GM18873 (cell line): ENCODE data around the gene KLHL35.

Experiments
- ATAC-seq: cut with Tn5 transposase; IDR thresholded peaks from one replicate; pipeline ENCODE4 v1.9.1; 2021; ENCODE audit warnings: mild to moderate bottlenecking, moderate library complexity, moderate number of reproducible peaks; ENCODE audit not compliant: unreplicated experiment, low FRiP score

KLHL35 gene

DNA sequence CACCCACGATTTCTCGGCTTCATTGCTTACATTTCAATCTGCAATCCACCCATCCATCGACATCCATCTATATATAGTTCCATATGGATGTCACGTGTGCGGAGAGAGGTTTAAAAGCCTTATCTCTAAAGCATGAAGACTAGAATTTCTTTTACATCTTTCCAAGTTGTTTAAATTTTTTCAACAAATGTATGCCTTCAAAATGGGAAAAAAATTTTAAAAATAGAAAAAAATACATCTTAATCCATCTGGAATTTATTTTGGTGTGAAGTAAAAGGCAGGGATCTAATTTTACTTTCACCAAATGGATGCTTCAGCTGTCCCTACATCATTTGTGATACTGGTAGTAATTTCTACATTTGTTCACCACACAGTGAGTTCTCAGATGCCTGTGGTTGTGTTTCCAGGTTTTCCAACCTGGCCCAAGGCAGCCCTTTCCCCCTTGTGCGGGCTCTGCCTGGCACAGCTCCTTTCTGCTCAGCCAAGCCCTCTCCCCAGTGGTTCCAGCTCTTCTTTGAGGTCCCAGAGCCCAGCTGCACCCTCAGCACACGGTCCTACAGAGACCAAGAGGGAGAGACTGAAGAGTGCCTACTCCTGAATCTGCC is 37.6 kb upstream of the KLHL35 start:
- ATAC-seq, result no peak

GRCh38 chr11:75469785-75470405 is 36.9 kb upstream of the KLHL35 start:
- no peak for ATAC-seq

DNA sequence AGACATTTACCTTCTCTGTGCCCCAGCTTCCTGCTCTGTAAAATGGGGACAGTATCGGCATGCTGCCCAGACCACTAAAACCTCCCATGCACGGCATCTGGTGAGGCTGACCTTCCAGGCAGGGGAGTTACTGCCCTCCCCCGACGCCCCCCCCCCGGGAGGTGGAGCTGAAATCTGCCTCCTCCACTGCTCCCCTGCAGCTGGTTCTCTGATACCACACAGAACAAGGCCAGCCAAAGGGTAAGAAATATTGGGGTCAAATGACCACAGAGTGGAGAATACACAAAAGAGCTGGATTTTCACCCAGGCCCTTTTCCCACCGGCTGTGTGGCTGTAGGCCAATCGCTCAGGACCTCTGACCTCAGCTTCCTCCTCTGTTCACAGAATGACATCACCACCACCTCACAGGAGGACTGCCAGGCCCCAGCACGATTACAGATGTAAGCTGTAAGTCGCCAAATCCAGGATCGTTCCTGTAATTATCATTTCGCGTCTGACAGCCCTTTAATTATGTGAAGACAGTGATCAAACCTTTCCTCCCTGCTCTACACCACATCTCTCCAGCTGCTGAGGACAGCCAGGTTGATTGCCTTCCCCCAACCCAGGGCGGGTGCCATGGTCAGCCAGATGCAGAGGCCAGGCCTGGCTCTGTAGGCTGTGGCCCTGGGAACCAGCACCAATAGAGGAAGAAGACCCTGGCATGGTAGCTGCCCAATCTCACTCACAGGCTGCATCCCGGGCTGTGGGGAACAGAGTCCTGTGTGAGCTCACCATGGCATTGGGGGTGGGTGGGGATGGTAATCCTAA is 35.7 kb upstream of the KLHL35 start:
- no peak for ATAC-seq

DNA sequence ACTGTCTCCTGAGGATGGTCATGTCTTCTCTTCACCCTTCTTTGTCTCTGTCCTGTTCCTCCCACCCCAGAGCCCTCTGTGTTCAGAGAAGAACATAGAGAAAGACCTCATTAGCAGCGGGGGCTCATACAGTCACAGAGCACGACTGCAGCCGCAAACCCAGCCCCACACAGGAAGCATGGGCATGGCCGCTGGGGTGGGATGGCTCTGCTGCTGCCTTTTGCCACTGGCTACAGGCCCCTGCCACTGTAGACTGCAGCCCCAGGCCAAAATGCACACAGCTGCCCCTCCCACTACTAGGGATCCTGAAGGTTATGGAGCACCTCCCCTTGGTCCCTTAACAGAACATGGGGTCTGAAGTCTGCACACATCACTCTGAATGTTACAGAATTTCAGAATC is 34.9 kb upstream of the KLHL35 start:
- ATAC-seq, result no peak

DNA sequence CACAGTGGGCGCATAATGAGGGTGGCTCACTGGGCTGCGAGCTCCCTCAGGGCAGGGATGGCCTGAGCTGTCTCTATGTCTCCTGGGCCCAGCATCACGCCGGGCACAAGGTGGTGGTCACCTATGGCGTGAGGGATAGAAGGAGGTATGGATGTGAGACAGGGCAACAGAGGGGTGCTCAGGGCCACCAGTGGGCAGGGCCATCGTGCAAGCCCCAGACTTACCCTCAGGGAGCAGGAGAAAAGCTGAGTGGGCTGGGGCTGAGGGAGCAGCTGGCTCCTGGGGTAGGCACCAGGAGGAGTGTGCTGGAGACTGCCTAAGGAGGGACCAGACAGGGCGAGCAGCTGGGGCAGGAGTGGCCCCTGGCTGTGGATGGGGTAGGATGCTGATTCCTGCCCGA is 34.3 kb upstream of the KLHL35 start:
- ATAC-seq, result no peak

- no peak for ATAC-seq
Measured at GRCh38 chr11:75465701-75466531, 32.9 kb upstream of the KLHL35 start.

- no peak for ATAC-seq
Measured at GRCh38 chr11:75463106-75463774, 30.2 kb upstream of the KLHL35 start.

DNA sequence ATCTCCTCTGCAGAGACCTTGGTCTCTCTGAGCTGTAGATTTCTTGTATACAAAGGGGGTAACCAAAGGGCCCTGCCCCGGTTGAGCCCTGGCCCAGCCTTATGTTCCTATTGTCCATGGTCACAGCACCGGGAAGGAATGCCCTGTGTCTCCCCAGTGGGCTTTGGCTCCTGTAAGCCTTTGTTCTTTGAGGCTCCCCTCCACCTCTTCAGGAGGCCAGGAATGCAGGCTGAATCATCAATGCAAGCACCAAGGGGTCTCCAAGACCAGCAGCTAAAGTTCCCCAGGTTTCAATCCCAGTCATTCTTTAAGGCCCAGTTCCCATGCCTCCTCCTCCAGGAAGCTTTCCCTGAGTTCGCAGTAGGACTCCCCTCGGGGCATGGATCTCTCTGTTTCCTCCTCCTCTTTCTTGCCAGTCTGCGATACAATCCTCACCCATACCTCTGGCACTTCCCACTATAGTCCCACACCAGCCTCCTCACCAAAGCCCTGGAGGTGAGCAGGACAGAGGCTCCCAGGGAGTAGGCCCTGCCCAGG is 29.2 kb upstream of the KLHL35 start:
- no peak for ATAC-seq

GRCh38 chr11:75461151-75461550 is 28.1 kb upstream of the KLHL35 start:
- ATAC-seq, result no peak

DNA sequence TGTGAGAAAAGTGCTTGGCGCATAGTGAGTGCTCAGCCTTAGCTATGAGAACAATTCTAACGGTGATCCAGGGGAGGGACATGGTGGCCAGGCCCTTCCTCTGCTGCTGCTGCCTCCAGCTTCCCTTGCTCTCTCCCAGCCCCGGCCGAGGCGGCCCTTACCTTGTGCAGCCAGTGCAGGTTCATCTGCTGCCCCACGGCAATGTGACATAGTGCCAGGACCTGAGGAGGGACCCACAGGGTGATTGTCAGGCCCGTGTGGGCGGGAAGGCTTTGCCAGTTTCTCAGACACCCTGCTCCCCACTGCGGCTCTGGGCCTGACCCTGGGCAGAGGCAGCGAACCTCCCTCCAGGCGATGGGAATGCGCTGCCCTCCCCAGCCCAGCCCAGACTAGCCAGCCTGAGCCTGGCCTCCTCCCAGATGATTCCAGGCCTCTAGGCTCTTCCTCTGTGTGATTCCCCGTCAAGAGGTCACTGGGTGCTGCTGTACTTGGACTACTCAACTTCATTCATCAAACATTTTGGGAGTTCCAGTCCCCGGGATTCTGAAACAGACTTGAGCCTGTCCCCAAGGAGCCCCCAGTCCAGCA is 23.7 kb upstream of the KLHL35 start:
- ATAC-seq, result no peak

GRCh38 chr11:75454987-75455386 is 22.0 kb upstream of the KLHL35 start:
- ATAC-seq, result no peak

DNA sequence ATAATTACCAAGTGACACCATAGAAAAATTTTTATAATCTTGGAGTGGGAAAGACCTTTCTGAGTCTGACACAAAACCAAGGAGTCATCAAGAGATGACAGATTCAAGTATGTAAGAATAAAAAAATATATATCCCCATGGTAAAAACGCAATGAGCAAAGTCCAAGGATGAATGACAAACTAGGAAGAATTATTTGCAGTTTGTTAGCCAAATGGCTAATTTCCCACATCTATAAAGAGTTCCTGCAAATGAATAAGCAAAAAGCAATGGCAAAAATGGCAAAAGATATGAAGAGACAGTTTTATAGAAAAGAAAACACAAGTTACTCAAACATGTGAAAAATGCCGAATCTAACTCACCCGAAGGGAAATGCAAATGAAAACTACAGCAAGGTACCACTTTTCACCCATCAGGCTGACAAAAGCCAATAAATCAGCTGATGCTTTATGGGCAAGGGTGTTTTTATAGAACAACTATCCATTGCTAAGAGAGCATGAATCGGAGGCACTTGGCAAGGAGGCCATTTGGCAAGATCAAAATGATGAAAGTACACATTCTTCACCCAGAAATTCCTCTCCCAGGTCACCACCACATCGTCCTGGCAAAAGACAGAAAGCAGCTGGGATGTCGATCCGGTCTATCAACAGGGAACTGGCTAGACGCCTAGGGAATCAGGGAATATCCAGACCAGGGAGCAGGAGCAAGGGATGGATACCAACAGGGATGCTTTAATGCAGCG is 21.1 kb upstream of the KLHL35 start:
- no peak for ATAC-seq

DNA sequence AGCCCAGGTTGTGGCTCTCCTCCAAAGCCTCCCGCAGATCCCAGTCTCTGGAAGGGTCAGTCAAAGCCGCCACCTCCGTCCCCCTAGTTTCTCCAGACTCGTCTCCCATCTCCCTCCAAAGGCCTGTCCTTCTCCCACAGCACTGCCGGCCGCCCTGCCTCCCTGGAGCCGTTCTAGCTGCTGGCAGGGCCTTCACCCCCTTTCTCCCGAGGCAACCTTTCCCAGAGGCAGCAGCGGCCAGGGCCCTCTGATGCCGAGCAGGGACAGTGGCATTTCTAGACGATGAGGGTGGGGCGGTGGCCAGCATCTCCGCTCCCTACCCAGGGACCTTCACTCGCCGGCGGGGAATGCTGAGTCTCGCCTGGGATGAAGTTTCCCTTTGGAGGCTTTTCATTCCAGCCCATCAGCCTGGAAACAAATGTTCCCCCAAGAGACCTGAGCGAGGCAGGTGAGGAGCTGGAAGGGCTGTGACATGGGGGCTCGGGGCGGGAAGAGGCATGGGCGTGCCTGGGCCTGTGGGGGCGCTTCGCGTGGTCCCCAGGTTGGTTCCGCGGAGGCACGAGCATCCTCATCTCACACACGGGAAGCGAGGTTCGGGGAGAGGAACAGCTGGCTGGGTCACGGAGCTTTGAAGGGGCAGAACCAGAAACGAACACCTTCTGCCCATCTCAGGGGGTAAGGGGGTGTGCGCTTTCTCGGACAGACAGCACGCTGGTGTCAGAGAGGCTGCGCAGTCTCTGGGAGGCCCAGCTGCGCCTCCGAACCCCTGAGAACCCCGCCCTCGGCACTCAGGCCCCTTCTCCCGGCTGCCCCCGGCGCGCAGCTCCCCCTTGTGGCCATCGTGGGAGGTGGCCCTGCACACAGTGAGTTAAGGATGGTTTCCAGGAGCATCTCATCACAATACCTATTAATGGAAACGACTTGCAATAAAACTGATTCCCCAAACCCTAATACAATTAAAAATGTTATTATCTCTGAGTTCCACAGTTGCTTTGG is 18.1 kb upstream of the KLHL35 start:
- no peak for ATAC-seq

DNA sequence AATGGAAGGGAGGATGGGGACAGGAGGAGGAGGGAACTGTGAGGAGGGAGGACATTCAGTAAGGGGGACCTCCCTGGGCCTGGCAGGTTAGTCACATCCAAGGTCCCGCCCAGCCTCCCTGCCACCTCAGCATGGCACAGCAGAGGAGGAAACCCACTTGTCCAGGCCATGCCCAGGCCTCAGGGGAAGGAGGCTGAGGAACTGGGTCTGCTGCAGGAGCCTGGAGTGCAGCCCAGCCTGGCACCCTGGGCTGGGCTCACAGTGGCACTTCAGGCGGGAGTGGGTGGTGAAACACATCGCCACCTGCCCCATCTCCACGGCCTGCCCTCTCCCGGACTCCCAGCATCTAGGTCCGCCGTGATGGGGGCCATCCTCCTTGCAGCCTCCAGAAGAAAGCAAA is 17.2 kb upstream of the KLHL35 start:
- ATAC-seq, result no peak

GRCh38 chr11:75449776-75450175 is 16.8 kb upstream of the KLHL35 start:
- ATAC-seq, result no peak

- no peak for ATAC-seq
Measured at GRCh38 chr11:75449271-75449670, 16.3 kb upstream of the KLHL35 start.

DNA sequence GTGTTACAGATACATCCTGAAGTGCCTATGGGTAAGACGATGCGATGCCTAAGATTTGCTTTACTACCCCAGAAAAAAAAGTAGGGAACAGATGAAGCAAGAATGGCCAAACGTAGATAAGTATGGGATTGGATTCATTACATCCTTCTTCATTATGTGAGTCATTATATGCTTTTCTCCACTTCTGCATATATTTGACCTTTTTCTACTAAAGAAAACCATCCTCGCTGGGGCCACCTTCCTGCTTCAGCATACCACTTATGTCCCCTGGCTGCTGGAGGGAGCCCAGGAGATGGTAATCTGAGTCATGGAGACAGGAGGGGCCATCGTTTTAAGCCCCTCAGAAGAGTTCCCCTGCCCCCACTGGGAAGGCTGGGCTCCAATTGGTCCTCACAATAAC is 14.4 kb upstream of the KLHL35 start:
- no peak for ATAC-seq
